ENCODE measurements around the gene TMEM131L. TPM values are rescaled to one million over a fixed set of nuclear protein-coding genes. Genes with fewer than 3 reads are reported as not detected.
"Not testable (repeated sequence)": the region's sequence is repeated elsewhere in the genome, so short reads cannot be mapped to it uniquely, and the experiment has no call there.

TMEM131L gene
- total RNA-seq, 2 donors from 2014 or later, result 19.1 to 30.9 TPM

GRCh38 chr4:153497091-153497531, 31.0 kb downstream of the TMEM131L start:
- peak; percentile 91 for ATAC-seq (replicated peaks)
- peak overlapping the region; percentile 85 for H3K4me3 Mint-ChIP-seq
- H3K4me1 Mint-ChIP-seq, result peaks cover 76% of the 10 kb centered on the region
- H3K27me3 Mint-ChIP-seq, result no peaks in the 10 kb centered on the region
- no peaks in the 10 kb centered on the region for H3K9me3 Mint-ChIP-seq
- peak overlapping the region; percentile 48 for H3K27ac Mint-ChIP-seq
- peaks cover 35% of the 10 kb centered on the region for H3K36me3 Mint-ChIP-seq (ENCODE audit: low read depth)

GRCh38 chr4:153497988-153498967, 32.1 kb downstream of the TMEM131L start:
- Mint-ChIP-seq H3K4me3 (peak overlapping the region; percentile 85), H3K36me3 (ENCODE audit: low read depth) (peaks cover 29% of the 10 kb centered on the region), H3K27me3 (no peaks in the 10 kb centered on the region), H3K9me3 (no peaks in the 10 kb centered on the region), H3K4me1 (peaks cover 81% of the 10 kb centered on the region), H3K27ac (peak overlapping the region; percentile 48)
- no peak for ATAC-seq (replicated peaks)

- no peak for ATAC-seq (replicated peaks)
- peaks cover 26% of the 10 kb centered on the region for H3K36me3 Mint-ChIP-seq (ENCODE audit: low read depth)
Observed at GRCh38 chr4:153499005-153499404, 32.8 kb downstream of the TMEM131L start.

GRCh38 chr4:153501578-153501977, 35.4 kb downstream of the TMEM131L start:
- no peaks in the 10 kb centered on the region for H3K27me3 Mint-ChIP-seq
- H3K9me3 Mint-ChIP-seq, result no peaks in the 10 kb centered on the region
- H3K36me3 Mint-ChIP-seq (ENCODE audit: low read depth), result peaks cover 27% of the 10 kb centered on the region
- no peak overlapping the region for H3K27ac Mint-ChIP-seq
- no peak for ATAC-seq (replicated peaks)
- H3K4me3 Mint-ChIP-seq, result no peak overlapping the region
- H3K4me1 Mint-ChIP-seq, result peaks cover 72% of the 10 kb centered on the region

More at GRCh38 chr4:153499005-153499404, 32.8 kb downstream of the TMEM131L start:
- Mint-ChIP-seq H3K4me3 (peak overlapping the region; percentile 85), H3K27me3 (no peaks in the 10 kb centered on the region), H3K4me1 (peaks cover 82% of the 10 kb centered on the region), H3K9me3 (no peaks in the 10 kb centered on the region), H3K27ac (peak overlapping the region; percentile 64)

- peak; percentile 34 for ATAC-seq (replicated peaks)
- Mint-ChIP-seq H3K36me3 (ENCODE audit: low read depth) (peaks cover 32% of the 10 kb centered on the region), H3K9me3 (no peaks in the 10 kb centered on the region), H3K27me3 (no peaks in the 10 kb centered on the region), H3K27ac (peak overlapping the region; percentile 86), H3K4me3 (peak overlapping the region; percentile 54), H3K4me1 (peaks cover 75% of the 10 kb centered on the region)
Observed at GRCh38 chr4:153502584-153502983, 36.4 kb downstream of the TMEM131L start.

- H3K27me3 Mint-ChIP-seq, result no peaks in the 10 kb centered on the region
- H3K27ac Mint-ChIP-seq, result peak overlapping the region; percentile 78
- H3K9me3 Mint-ChIP-seq, result no peaks in the 10 kb centered on the region
- peaks cover 50% of the 10 kb centered on the region for H3K4me1 Mint-ChIP-seq
- no peak for ATAC-seq (replicated peaks)
- no peak overlapping the region for H3K4me3 Mint-ChIP-seq
- H3K36me3 Mint-ChIP-seq (ENCODE audit: low read depth), result peaks cover 56% of the 10 kb centered on the region
Observed at GRCh38 chr4:153506341-153507309, 40.5 kb downstream of the TMEM131L start.

- Mint-ChIP-seq H3K4me3 (no peak overlapping the region), H3K27ac (peak overlapping the region; percentile 1), H3K4me1 (peaks cover 50% of the 10 kb centered on the region), H3K27me3 (no peaks in the 10 kb centered on the region), H3K36me3 (ENCODE audit: low read depth) (peaks cover 62% of the 10 kb centered on the region), H3K9me3 (no peaks in the 10 kb centered on the region)
- no peak for ATAC-seq (replicated peaks)
Observed at GRCh38 chr4:153507310-153508073, 41.3 kb downstream of the TMEM131L start.

GRCh38 chr4:153509212-153509611, 43.1 kb downstream of the TMEM131L start:
- Mint-ChIP-seq H3K4me1 (peaks cover 52% of the 10 kb centered on the region), H3K27ac (peak overlapping the region; percentile 63), H3K36me3 (ENCODE audit: low read depth) (peaks cover 63% of the 10 kb centered on the region)
- ATAC-seq (replicated peaks); H3K4me3 Mint-ChIP-seq; H3K27me3 Mint-ChIP-seq; H3K9me3 Mint-ChIP-seq: not testable (repeated sequence)

- Mint-ChIP-seq H3K27ac (peak overlapping the region; percentile 63), H3K27me3 (no peaks in the 10 kb centered on the region), H3K4me3 (no peak overlapping the region), H3K9me3 (no peaks in the 10 kb centered on the region), H3K36me3 (ENCODE audit: low read depth) (peaks cover 61% of the 10 kb centered on the region), H3K4me1 (peaks cover 52% of the 10 kb centered on the region)
- ATAC-seq (replicated peaks), result no peak
Observed at GRCh38 chr4:153509724-153510123, 43.6 kb downstream of the TMEM131L start.

GRCh38 chr4:153510252-153511001, 44.3 kb downstream of the TMEM131L start:
- peaks cover 53% of the 10 kb centered on the region for H3K4me1 Mint-ChIP-seq
- H3K9me3 Mint-ChIP-seq, result no peaks in the 10 kb centered on the region
- H3K27me3 Mint-ChIP-seq, result no peaks in the 10 kb centered on the region
- peak overlapping the region; percentile 63 for H3K27ac Mint-ChIP-seq
- H3K36me3 Mint-ChIP-seq (ENCODE audit: low read depth), result peaks cover 54% of the 10 kb centered on the region
- ATAC-seq (replicated peaks), result no peak
- no peak overlapping the region for H3K4me3 Mint-ChIP-seq

- no peak overlapping the region for H3K27ac Mint-ChIP-seq
- no peaks in the 10 kb centered on the region for H3K9me3 Mint-ChIP-seq
- no peak for ATAC-seq (replicated peaks)
- no peak overlapping the region for H3K4me3 Mint-ChIP-seq
- H3K27me3 Mint-ChIP-seq, result no peaks in the 10 kb centered on the region
- H3K36me3 Mint-ChIP-seq (ENCODE audit: low read depth), result peaks cover 47% of the 10 kb centered on the region
- H3K4me1 Mint-ChIP-seq, result peaks cover 48% of the 10 kb centered on the region
Observed at GRCh38 chr4:153511104-153511503, 44.9 kb downstream of the TMEM131L start.

GRCh38 chr4:153512162-153512852, 46.1 kb downstream of the TMEM131L start:
- Mint-ChIP-seq H3K27ac (peak overlapping the region; percentile 67), H3K4me1 (peaks cover 42% of the 10 kb centered on the region), H3K4me3 (peak overlapping the region; percentile 37), H3K36me3 (ENCODE audit: low read depth) (peaks cover 49% of the 10 kb centered on the region), H3K9me3 (no peaks in the 10 kb centered on the region), H3K27me3 (no peaks in the 10 kb centered on the region)
- ATAC-seq (replicated peaks), result no peak
